Hepatocyte (in vitro differentiated cells): ENCODE results near the gene LARP1. TPM values are rescaled to one million over a fixed set of nuclear protein-coding genes. Genes with fewer than 3 reads are reported as not detected.

Experiments
- DNase-seq: peaks from one replicate; pipeline ENCODE4 v3.0.0-alpha.2; 2016; ENCODE audit warnings: low spot score
- H2AFZ ChIP-seq: fragments of 200-600 bp; sonication (generic); 2 replicates; pipeline ENCODE4 v1.6.0; 2016; ENCODE audit warnings: antibody characterized with exemption, mild to moderate bottlenecking
- H3K27ac ChIP-seq: fragments of 200-600 bp; sonication (generic); 2 replicates; pipeline ENCODE4 v1.5.1; 2016; ENCODE audit warnings: mild to moderate bottlenecking
- H3K27me3 ChIP-seq: fragments of 200-600 bp; sonication (generic); 2 replicates; pipeline ENCODE4 v1.6.1; 2016
- H3K36me3 ChIP-seq: fragments of 200-600 bp; sonication (generic); replicated peaks from 2 replicates; pipeline ENCODE4 v1.5.1; 2016; ENCODE audit warnings: low read depth; ENCODE audit not compliant: insufficient read depth
- H3K4me1 ChIP-seq: fragments of 200-600 bp; sonication (generic); 2 replicates; pipeline ENCODE4 v1.5.1; 2016; ENCODE audit warnings: mild to moderate bottlenecking, moderate library complexity; ENCODE audit not compliant: insufficient read depth
- H3K4me2 ChIP-seq: fragments of 200-600 bp; sonication (generic); 2 replicates; pipeline ENCODE4 v1.6.0; 2016
- H3K4me3 ChIP-seq: fragments of 200-600 bp; sonication (generic); 2 replicates; pipeline ENCODE4 v1.5.1; 2016; ENCODE audit warnings: mild to moderate bottlenecking
- H3K79me2 ChIP-seq: fragments of 200-600 bp; sonication (generic); 2 replicates; pipeline ENCODE4 v1.6.0; 2017; ENCODE audit warnings: mild to moderate bottlenecking
- H3K9me2 ChIP-seq: fragments of 200-600 bp; sonication (generic); replicated peaks from 2 replicates; pipeline ENCODE4 v1.6.0; 2017; ENCODE audit warnings: mild to moderate bottlenecking; ENCODE audit not compliant: insufficient read depth
- H3K9me3 ChIP-seq: fragments of 200-600 bp; sonication (generic); 2 replicates; pipeline ENCODE4 v1.5.1; 2016; ENCODE audit warnings: low read depth, mild to moderate bottlenecking
- H4K20me1 ChIP-seq: fragments of 200-600 bp; sonication (generic); 2 replicates; pipeline ENCODE4 v1.6.0; 2016; ENCODE audit warnings: mild to moderate bottlenecking; ENCODE audit not compliant: insufficient read depth, poor library complexity, severe bottlenecking
- CTCF ChIP-seq: fragments of 200-600 bp; sonication (generic); IDR thresholded peaks from 2 replicates; pipeline ENCODE4 v1.5.1; 2016; ENCODE audit warnings: antibody characterized with exemption, mild to moderate bottlenecking; ENCODE audit not compliant: poor library complexity
- EZH2 ChIP-seq: fragments of 200-600 bp; sonication (generic); IDR thresholded peaks from 2 replicates; pipeline ENCODE4 v1.6.1; 2016; ENCODE audit warnings: antibody characterized with exemption, mild to moderate bottlenecking, borderline replicate concordance
- EZH2phosphoT487 ChIP-seq: fragments of 200-600 bp; sonication (generic); IDR thresholded peaks from one replicate; pipeline ENCODE4 v1.6.1; 2018; ENCODE audit warnings: antibody characterized with exemption, mild to moderate bottlenecking, low read depth, moderate library complexity; ENCODE audit not compliant: unreplicated experiment, severe bottlenecking
- WGBS: methylation state at CpG from one replicate; pipeline ENCODE4 v1.1.6; 2016; ENCODE audit warnings: low lambda C conversion rate; ENCODE audit errors: missing lambda C conversion rate; 5-methylcytosine and 5-hydroxymethylcytosine counted together
- polyA plus RNA-seq: library from polyadenylated mRNA; unstranded; fragments of >200 nt; fragmentation: Nextera tagmentation; extraction: Ambion mirVana; gene quantifications from 2 replicates; pipeline ENCODE4 v1.2.1, GENCODE V29; 2016
- total RNA-seq: library from RNA; depleted of rRNA; stranded (reverse); fragments of >200 nt; gene quantifications from 2 replicates; pipeline ENCODE4 v1.2.3, GENCODE V29; 2014

The LARP1 gene
- total and polyA plus RNA-seq, 2 experiments from 2014 or later = 62.9 to 75.0 TPM

DNA sequence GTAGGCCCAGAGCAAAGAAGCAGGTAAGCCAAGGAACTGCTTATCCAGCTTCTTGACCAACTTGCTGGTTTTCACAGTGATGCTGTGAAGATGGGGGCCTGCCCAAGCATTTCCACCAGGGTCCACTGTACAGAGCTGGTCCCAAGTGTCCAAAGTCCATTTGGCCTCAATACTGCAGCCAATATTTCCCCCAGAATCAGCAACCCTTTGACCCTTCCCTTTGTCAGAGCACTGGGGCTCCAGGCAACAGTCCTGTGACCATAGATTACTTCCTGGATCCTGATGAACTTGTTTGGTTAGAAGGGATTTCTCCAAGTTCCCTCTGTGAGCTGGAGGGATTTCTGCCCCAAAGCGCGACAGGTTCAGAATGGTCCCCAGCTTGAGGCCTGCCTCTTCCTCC lies 68.9 kb downstream of the LARP1 start:
- no peaks in the 10 kb centered on the region for H4K20me1 ChIP-seq
- no peak overlapping the region for H2AFZ ChIP-seq
- no peaks in the 10 kb centered on the region for H3K9me2 ChIP-seq
- WGBS = 100% methylated on average over 2 of the region's 2 CpGs
- no peak overlapping the region for H3K4me2 ChIP-seq
- H3K4me1 ChIP-seq = no peaks in the 10 kb centered on the region
- H3K27me3 ChIP-seq = no peaks in the 10 kb centered on the region
- H3K9me3 ChIP-seq = no peaks in the 10 kb centered on the region
- no peak overlapping the region for H3K4me3 ChIP-seq
- H3K36me3 ChIP-seq = no peaks in the 10 kb centered on the region
- TF ChIP-seq EZH2 (no peak), CTCF (no peak), EZH2phosphoT487 (no peak)
- no peak for DNase-seq
- no peaks in the 10 kb centered on the region for H3K79me2 ChIP-seq
- no peak overlapping the region for H3K27ac ChIP-seq

- Histone ChIP-seq H3K9me2 (no peaks in the 10 kb centered on the region), H2AFZ (no peak overlapping the region), H3K79me2 (no peaks in the 10 kb centered on the region), H4K20me1 (no peaks in the 10 kb centered on the region), H3K4me3 (no peak overlapping the region), H3K27ac (no peak overlapping the region), H3K36me3 (no peaks in the 10 kb centered on the region), H3K9me3 (no peaks in the 10 kb centered on the region), H3K4me1 (no peaks in the 10 kb centered on the region), H3K4me2 (no peak overlapping the region), H3K27me3 (no peaks in the 10 kb centered on the region)
- TF ChIP-seq CTCF = no peak
- TF ChIP-seq EZH2phosphoT487 = no peak
- no peak for TF ChIP-seq EZH2
- WGBS = 75% methylated on average over 2 of the region's 2 CpGs
- DNase-seq = no peak
These were observed 74.0 kb downstream of the LARP1 start for GRCh38 chr5:154829181-154829588.

- Histone ChIP-seq H3K4me3 (no peak overlapping the region), H3K27ac (no peak overlapping the region), H3K4me2 (no peak overlapping the region), H3K9me2 (no peaks in the 10 kb centered on the region), H2AFZ (no peak overlapping the region), H3K9me3 (no peaks in the 10 kb centered on the region), H3K79me2 (no peaks in the 10 kb centered on the region), H3K4me1 (peaks cover 4% of the 10 kb centered on the region), H3K27me3 (no peaks in the 10 kb centered on the region), H3K36me3 (no peaks in the 10 kb centered on the region), H4K20me1 (no peaks in the 10 kb centered on the region)
- DNase-seq = no peak
- TF ChIP-seq CTCF (no peak), EZH2phosphoT487 (no peak), EZH2 (no peak)
- 96% methylated on average over 4 of the region's 4 CpGs for WGBS
These were observed 74.5 kb downstream of the LARP1 start for GRCh38 chr5:154829589-154830218.
